ENCODE measurements around the gene WEE2.
"Not testable (repeated sequence)": the region's sequence is repeated elsewhere in the genome, so short reads cannot be mapped to it uniquely, and the experiment has no call there.

WEE2 gene

DNA sequence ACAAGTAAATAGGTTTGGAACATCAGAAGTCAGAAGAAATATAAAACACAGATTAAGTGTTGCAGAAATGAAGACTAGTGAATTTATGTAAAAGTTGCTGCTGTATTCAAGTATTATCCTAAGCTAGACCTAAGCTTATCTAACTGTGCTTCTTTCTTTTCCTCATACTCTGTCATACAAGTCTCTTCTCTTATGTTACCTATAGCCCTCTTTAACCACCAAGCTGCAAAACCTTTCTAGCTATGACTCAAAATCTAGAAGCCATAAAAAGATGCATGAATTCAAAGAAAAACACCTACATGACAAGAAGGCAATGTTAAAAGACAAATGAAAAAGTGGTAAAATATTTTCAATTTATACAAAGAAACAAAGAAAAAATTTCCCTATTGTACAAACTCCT is 29.1 kb upstream of the WEE2 start:
- no peak overlapping the region for H3K27ac ChIP-seq
- TF ChIP-seq, protein P1, sequence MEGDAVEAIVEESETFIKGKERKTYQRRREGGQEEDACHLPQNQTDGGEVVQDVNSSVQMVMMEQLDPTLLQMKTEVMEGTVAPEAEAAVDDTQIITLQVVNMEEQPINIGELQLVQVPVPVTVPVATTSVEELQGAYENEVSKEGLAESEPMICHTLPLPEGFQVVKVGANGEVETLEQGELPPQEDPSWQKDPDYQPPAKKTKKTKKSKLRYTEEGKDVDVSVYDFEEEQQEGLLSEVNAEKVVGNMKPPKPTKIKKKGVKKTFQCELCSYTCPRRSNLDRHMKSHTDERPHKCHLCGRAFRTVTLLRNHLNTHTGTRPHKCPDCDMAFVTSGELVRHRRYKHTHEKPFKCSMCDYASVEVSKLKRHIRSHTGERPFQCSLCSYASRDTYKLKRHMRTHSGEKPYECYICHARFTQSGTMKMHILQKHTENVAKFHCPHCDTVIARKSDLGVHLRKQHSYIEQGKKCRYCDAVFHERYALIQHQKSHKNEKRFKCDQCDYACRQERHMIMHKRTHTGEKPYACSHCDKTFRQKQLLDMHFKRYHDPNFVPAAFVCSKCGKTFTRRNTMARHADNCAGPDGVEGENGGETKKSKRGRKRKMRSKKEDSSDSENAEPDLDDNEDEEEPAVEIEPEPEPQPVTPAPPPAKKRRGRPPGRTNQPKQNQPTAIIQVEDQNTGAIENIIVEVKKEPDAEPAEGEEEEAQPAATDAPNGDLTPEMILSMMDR (conservative IDR thresholded peaks at IDR 0.05) = no peak

DNA sequence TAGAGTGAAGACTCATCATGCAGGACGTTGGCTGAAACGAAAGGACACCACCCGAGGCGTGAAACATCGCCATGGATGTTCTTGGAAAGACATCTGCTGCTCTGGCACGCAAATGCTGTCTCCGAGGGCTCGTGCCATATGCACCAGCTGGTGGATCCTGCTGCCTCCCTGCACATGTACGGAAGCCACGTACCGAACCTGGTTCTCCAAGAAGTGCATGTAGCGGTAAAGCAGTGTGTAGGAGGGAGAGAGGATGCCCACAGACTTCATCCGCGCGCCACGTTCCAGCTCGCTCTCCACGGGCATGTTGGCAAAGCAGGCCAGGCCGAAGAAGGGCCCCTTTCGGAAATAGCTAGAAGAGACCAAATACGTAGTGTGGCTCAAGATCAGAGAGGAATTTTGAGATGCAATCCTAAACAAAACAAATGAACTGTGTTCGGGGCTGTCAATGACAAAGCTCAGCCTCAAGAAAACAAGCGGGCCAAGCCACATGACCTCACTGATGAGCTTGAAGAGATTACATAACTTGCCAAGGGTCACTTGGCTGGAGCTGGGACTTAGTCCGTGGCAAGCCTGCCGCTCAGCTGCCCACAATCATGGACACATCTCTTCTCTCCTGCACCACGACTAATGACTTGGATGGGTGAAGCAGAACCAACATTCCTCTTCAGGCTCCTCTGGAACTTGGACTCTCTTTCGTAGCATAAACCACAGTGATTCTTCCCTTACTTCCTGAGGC is 22.7 kb upstream of the WEE2 start:
- no peak overlapping the region for H3K27ac ChIP-seq
- TF ChIP-seq, protein P1 (conservative IDR thresholded peaks at IDR 0.05) = no peak

DNA sequence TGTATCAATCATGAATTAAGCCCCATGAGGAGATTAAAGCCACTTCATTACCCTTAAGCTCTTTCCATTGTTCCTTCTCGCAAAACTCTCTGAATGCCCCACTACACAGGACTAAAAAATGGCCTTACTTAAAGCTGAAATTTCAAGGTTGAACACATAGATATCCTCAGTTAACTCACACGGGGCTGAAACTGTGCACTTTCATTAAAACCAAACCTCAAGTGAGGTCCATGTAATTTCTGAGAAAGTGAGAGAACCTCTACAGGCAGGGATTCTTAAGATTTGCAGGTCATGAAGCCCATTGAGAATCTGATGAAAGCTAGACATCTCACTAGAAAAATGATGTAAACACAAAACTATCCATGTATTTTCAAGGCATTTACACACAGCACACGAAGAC is 22.1 kb upstream of the WEE2 start:
- TF ChIP-seq, protein P1 (conservative IDR thresholded peaks at IDR 0.05) = no peak

DNA sequence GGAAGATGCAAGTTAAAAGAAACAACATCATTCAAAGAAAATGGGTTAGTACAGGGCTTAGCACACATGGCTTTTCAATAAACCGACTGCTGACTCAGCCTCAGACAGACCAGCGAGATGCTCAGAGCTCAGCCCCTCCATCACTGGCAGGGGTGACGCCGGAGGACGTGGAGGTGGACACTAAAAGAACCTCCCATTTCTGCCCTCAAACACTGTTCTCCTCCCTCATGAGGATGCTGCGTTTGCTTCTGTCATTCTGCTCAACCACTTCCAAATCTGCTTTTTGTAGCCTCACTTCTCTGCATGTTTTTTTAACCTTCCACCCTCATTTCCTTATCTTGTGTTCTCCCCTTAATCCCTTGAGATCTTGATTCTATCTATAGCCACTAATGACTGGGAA is 21.5 kb upstream of the WEE2 start:
- H3K27ac ChIP-seq = no peak overlapping the region
- TF ChIP-seq, protein P1 (conservative IDR thresholded peaks at IDR 0.05) = no peak

More for the DNA sequence above, 22.1 kb upstream of the WEE2 start:
- H3K27ac ChIP-seq = no peak overlapping the region

DNA sequence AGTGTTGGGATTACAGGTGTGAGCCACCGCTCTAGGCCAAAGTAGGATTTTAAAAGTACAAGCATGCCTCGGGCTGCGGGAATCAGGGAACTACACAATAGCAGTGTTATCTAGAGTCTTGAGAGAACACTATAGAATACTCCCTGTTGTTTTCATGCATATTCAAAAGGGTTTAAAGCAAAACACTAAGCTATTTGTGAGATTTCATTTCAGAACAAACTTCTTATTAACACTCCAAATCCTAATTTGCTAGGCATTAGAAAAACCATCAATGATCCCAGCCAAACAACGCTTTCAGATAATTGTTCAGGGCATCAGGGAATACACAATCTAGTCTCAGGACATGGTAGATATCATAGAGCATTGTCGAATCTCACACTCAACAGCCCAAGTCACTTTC is 20.1 kb upstream of the WEE2 start:
- TF ChIP-seq, protein P1 (conservative IDR thresholded peaks at IDR 0.05) = no peak
- no peak overlapping the region for H3K27ac ChIP-seq

DNA sequence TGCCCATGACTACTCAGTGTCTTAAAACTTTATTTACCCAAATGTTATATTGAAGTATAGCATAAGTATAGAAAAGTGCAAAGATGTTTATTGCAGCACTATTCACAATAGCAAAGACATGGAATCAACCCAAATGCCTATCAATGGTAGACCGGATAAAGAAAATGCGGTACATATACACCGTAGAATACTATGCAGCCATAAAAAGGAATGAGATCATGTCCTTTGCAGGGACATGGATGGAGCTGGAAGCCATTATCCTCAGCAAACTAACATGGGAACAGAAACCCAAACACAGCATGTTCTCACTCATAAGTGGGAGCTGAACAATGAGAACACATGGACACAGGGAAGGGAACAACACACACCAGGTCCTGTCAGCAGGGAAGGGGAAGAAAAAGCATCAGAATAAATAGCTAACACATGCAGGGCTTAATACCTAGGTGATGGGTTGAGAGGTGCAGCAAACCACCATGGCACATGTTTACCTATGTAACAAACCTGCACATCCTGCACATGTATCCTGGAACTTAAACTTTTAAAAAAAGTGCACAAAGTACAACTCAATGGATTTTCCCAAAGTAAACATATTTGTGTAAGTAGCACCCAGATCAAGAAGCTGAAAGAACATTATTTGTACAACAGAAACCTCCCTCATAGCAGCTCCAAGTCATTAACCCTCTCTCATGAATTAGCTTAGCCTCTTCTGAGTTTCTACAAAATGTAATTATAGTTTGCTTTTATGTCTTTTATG is 18.9 kb upstream of the WEE2 start:
- not testable (repeated sequence) for H3K27ac ChIP-seq

DNA sequence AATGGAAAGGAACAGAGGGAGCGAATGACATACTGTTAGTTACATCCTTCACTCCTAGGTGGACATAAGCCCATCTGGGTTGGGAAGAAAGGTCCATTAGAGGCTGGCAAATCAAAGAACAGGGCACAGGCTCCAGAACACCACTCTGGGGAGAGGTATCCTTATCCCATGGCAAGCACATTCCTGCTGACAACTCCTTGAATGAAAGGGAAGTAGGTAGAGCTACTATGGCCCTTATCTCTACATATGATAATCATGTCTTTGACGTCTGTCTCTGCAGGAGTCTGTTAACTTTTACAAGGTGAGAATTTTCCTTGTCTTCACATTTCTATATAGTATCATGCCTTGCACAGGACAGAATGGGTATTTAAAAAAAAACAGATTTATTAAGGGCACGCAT is 16.6 kb upstream of the WEE2 start:
- TF ChIP-seq, protein P1 (conservative IDR thresholded peaks at IDR 0.05) = no peak
- H3K27ac ChIP-seq = no peak overlapping the region

DNA sequence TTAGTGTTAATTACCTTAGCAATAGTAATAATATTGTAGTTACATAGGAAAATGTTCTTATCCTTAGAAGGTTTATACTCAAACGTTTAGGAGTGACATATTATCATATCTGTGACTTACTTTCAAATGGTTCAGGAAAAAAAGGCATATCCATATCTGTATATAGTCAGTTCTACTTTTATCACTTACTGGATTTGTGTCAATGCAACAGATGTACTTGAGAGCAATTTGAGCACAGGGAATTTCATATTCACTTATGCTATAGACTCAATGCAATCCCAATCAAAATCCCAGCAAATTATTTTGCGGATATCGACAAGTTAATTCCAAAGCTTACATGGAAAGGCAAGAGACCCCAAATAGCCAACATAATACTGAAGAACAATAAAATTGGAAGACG is 16.2 kb upstream of the WEE2 start:
- no peak overlapping the region for H3K27ac ChIP-seq
- TF ChIP-seq, protein P1 (conservative IDR thresholded peaks at IDR 0.05) = no peak

All from VCaP (cell line).